GM06990 (cell line): ENCODE data around the gene ICE2.

Source experiments
- DNase-seq: peaks from one replicate; pipeline ENCODE4 v3.0.0-alpha.2; 2011; ENCODE audit not compliant: insufficient read length; ENCODE audit errors: extremely low read depth
- H3K27me3 ChIP-seq: replicated peaks from 2 replicates; pipeline ENCODE4 v1.6.0; 2011; ENCODE audit warnings: low read length; ENCODE audit not compliant: control insufficient read depth, insufficient read depth
- H3K36me3 ChIP-seq: 2 replicates; pipeline ENCODE4 v1.5.1; 2011; ENCODE audit warnings: low read length; ENCODE audit not compliant: control insufficient read depth, insufficient read depth
- H3K4me3 ChIP-seq: replicated peaks from 2 replicates; pipeline ENCODE4 v1.5.1; 2011; ENCODE audit warnings: low read depth, mild to moderate bottlenecking, control low read depth, low read length
- TF ChIP-seq, protein P1 (sequence below): IDR thresholded peaks from 2 replicates; pipeline ENCODE4 v1.5.1; 2011; ENCODE audit warnings: low read length, control low read depth, mild to moderate bottlenecking, inconsistent platforms; ENCODE audit not compliant: insufficient read depth, poor library complexity, severe bottlenecking

Gene ICE2

DNA sequence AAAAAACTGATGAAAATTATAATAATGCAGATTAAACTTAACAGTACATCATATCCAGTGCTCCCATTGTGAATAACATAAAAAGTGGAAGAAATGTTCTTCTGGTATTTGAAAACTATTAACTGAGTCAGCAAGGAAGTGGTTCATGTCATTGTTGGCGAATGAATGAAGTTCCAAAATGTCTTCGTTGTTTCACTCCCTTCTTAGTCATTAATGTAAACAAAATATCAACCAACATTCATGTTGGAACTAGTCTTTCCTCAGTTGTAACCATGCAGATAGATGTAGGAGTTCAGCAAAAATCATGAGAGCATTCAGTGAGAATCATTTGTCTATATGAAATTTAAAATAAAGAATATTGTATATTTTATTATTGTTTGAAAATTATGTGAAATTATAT lies 44.1 kb upstream of the ICE2 start:
- no peak for DNase-seq
- H3K27me3 ChIP-seq = no peaks in the 10 kb centered on the region
- H3K4me3 ChIP-seq = no peak overlapping the region
- TF ChIP-seq, protein P1, sequence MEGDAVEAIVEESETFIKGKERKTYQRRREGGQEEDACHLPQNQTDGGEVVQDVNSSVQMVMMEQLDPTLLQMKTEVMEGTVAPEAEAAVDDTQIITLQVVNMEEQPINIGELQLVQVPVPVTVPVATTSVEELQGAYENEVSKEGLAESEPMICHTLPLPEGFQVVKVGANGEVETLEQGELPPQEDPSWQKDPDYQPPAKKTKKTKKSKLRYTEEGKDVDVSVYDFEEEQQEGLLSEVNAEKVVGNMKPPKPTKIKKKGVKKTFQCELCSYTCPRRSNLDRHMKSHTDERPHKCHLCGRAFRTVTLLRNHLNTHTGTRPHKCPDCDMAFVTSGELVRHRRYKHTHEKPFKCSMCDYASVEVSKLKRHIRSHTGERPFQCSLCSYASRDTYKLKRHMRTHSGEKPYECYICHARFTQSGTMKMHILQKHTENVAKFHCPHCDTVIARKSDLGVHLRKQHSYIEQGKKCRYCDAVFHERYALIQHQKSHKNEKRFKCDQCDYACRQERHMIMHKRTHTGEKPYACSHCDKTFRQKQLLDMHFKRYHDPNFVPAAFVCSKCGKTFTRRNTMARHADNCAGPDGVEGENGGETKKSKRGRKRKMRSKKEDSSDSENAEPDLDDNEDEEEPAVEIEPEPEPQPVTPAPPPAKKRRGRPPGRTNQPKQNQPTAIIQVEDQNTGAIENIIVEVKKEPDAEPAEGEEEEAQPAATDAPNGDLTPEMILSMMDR = no peak
- H3K36me3 ChIP-seq = peaks cover 5% of the 10 kb centered on the region

DNA sequence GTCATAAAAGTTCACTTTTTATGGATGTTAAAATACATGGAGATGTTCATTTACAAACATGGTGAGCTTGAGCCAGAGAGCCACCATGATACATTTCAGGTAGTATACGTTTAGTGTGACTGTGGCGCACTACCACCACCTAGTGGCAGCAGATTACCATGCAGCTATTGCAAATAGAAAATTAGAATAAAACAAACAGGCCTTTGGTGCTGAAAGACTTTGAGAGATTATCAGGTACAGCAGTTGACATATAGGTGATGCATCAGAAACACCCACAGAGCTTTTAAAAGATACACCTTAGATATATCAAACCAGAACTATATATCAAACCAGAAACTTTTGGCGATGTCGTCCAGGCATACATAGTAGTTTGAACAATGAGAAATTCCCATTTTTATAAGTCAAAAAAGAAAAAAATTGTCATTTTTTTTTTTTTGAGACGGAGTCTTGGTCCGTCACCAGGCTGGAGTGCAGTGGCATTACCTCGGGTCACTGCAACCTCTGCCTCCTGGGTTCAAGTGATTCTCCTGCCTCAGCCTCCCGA lies 42.0 kb upstream of the ICE2 start:
- DNase-seq = no peak
- Histone ChIP-seq H3K27me3 (no peaks in the 10 kb centered on the region), H3K4me3 (no peak overlapping the region), H3K36me3 (peaks cover 5% of the 10 kb centered on the region)
- TF ChIP-seq, protein P1 = peak; percentile 88

DNA sequence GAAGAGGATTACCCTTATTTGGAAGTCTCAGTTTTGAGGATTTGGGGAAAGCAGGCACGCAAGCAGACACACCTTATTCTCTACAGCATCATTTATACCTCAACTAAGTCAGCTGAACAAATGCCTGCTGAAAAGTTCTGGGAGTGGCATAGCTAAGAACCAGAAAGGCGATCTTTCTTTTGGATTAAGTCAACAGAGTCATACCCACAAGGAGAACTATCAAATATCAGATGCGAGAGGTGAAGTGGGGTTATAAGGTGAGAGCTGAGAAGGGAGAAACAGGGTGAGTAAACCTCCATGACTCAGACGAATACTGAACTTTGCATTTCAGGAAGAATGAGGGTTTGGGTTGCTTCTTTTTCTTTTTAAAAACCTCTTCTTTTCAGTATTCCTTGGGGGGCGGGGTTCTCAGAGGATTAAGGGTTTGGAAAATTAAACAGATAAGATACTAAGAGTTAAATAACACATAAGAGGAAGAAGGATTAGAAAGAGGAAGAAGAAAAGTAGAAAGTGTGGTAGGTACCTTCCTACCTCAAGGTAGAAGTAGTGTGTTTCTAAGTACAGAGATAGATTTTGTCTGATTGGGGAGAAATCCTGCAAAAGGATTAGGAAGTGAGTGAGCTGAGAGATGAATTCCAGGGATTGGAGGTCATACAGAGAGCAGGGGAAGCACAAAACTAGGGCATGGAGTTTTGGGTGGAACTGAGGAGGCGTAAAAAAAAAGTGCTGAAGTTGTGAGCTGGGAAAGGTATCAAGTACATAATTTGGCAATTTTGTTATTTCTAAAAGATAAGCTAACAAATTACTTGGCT lies 41.3 kb upstream of the ICE2 start:
- no peak overlapping the region for H3K4me3 ChIP-seq
- TF ChIP-seq, protein P1 = no peak
- no peaks in the 10 kb centered on the region for H3K27me3 ChIP-seq
- DNase-seq = no peak
- peaks cover 5% of the 10 kb centered on the region for H3K36me3 ChIP-seq

DNA sequence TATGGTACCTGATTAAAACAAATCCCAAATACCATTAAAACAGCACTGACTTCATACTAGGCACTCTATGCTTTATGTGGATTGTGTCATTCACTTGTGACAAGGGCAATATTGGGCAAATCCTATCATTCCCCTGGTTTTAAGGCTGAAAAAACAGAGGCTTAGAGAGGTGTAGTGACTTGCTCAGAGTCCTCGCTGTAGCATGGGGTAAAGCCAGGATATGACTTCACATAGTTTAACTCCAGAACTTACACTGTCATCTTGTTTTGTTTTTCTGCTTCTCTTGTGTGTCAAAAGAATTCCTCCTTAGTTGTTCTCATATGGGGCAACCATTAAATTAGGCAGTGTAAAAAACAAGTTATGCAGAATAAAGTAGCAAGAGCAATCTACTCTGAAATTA lies 40.3 kb upstream of the ICE2 start:
- no peak for DNase-seq
- TF ChIP-seq, protein P1 = no peak

DNA sequence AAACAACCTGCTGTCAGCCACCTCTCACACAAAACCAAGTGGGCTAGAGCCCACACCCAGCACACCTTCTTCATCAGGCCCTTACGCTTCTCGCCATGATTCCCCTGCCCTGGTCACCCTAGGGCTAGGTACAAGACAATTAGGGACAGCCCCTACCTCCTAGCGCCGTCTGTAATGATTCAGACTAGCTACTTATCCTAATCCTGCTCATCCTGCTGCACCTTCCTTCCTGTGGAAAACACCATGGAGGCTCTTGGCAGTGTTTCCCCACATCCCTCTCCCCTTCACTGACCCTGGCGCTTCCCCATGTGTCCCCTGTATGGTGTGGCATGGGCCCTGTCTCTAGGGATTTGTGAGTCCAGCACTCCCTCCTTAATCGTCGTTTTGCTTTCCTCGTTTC lies 39.6 kb upstream of the ICE2 start:
- Histone ChIP-seq H3K4me3 (no peak overlapping the region), H3K27me3 (no peaks in the 10 kb centered on the region), H3K36me3 (peaks cover 7% of the 10 kb centered on the region)
- TF ChIP-seq, protein P1 = no peak
- DNase-seq = no peak

More for the DNA sequence above, 40.3 kb upstream of the ICE2 start:
- peaks cover 7% of the 10 kb centered on the region for H3K36me3 ChIP-seq
- H3K27me3 ChIP-seq = no peaks in the 10 kb centered on the region
- H3K4me3 ChIP-seq = no peak overlapping the region
